Measurements from ENCODE around the gene CNOT4.
"Not testable (repeated sequence)": the region's sequence is repeated elsewhere in the genome, so short reads cannot be mapped to it uniquely, and the experiment has no call there.

Gene CNOT4

DNA sequence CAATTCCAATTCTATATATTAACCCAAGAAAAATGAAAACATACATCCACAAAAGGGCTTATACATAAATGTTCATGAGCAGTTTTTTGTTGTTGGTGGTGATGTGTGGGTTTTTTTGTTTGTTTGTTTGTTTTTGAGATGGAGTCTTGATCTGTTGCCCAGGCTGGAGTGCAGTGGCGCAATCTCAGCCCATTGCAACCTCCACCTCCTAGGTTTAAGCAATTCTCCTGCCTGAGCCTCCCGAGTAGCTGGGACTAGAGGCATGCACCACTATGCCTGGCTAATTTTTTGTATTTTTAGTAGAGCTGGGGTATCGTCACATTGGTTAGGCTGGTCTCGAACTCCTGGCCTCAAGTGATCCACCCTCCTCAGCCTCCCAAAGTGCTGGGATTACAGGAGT lies 40.2 kb downstream of the CNOT4 start:
- not testable (repeated sequence) for H3K36me3 ChIP-seq (ENCODE audit: control insufficient read depth, insufficient read depth, low read length); H3K9me3 ChIP-seq (ENCODE audit: control insufficient read depth, low read length); H3K9ac ChIP-seq (ENCODE audit: low read length); H3K4me1 ChIP-seq (ENCODE audit: control insufficient read depth, insufficient read depth, low read length); H3K4me3 ChIP-seq (ENCODE audit: low read length); H3K27me3 ChIP-seq (ENCODE audit: control insufficient read depth, insufficient read depth, low read length)

DNA sequence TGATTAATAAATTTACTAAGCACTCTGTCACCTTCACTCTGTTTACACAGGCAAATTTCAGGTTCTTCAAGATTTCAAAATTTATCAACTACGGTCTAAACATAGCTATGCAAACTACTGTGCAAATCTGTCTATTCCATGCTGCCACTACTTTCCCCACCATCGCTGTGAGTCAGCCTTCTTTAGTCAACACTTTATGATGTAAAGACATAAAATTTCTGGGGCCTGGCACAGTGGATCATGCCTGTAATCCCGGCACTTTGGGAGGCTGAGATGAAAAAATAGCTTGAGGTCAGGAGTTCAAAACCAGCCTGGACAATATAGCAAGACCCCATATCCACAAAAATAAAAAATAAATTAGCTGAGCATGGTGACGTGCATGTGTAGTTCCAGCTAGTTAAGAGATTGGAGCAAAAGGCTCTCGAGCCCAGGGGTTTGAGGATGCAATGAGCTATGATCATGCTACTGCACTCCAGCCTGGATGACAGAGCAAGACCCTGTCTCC lies 42.6 kb downstream of the CNOT4 start:
- no peaks in the 10 kb centered on the region for H3K27me3 ChIP-seq (ENCODE audit: control insufficient read depth, insufficient read depth, low read length)
- no peaks in the 10 kb centered on the region for H3K9me3 ChIP-seq (ENCODE audit: control insufficient read depth, low read length)
- no peak overlapping the region for H3K4me3 ChIP-seq (ENCODE audit: low read length)
- no peak overlapping the region for H3K9ac ChIP-seq (ENCODE audit: low read length)
- peaks cover 6% of the 10 kb centered on the region for H3K4me1 ChIP-seq (ENCODE audit: control insufficient read depth, insufficient read depth, low read length)
- H3K36me3 ChIP-seq (ENCODE audit: control insufficient read depth, insufficient read depth, low read length), result no peaks in the 10 kb centered on the region

GRCh38 chr7:135466442-135467206 lies 43.3 kb downstream of the CNOT4 start:
- no peaks in the 10 kb centered on the region for H3K9me3 ChIP-seq (ENCODE audit: control insufficient read depth, low read length)

DNA sequence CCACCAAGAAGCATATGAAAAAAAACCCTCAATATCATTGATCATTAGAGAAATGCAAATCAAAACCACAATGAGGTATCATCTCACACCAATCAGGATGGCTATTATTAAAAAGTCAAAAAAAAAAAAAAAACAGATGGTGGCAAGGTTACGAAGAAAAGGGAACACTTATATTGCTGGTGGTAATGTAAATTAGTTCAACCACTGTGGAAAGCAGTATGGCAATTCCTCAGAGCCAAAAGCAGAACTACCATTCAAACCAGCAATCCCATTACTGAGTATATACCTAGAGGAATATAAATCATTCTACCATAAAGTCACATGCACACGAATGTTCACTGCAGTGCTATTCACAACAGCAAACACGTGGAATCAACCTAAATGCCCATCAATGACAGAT lies 46.0 kb downstream of the CNOT4 start:
- Histone ChIP-seq H3K9me3 (ENCODE audit: control insufficient read depth, low read length) (no peaks in the 10 kb centered on the region), H3K4me1 (ENCODE audit: control insufficient read depth, insufficient read depth, low read length) (peaks cover 6% of the 10 kb centered on the region), H3K27me3 (ENCODE audit: control insufficient read depth, insufficient read depth, low read length) (no peaks in the 10 kb centered on the region), H3K36me3 (ENCODE audit: control insufficient read depth, insufficient read depth, low read length) (no peaks in the 10 kb centered on the region), H3K9ac (ENCODE audit: low read length) (no peak overlapping the region), H3K4me3 (ENCODE audit: low read length) (no peak overlapping the region)

More at GRCh38 chr7:135466442-135467206, 43.3 kb downstream of the CNOT4 start:
- Histone ChIP-seq H3K36me3 (ENCODE audit: control insufficient read depth, insufficient read depth, low read length) (no peaks in the 10 kb centered on the region), H3K9ac (ENCODE audit: low read length) (no peak overlapping the region), H3K27me3 (ENCODE audit: control insufficient read depth, insufficient read depth, low read length) (no peaks in the 10 kb centered on the region), H3K4me3 (ENCODE audit: low read length) (no peak overlapping the region), H3K4me1 (ENCODE audit: control insufficient read depth, insufficient read depth, low read length) (peaks cover 6% of the 10 kb centered on the region)

GRCh38 chr7:135459951-135460567 lies 49.8 kb downstream of the CNOT4 start:
- Histone ChIP-seq H3K9me3 (ENCODE audit: control insufficient read depth, low read length) (no peaks in the 10 kb centered on the region), H3K27me3 (ENCODE audit: control insufficient read depth, insufficient read depth, low read length) (no peaks in the 10 kb centered on the region), H3K36me3 (ENCODE audit: control insufficient read depth, insufficient read depth, low read length) (no peaks in the 10 kb centered on the region), H3K4me1 (ENCODE audit: control insufficient read depth, insufficient read depth, low read length) (no peaks in the 10 kb centered on the region), H3K4me3 (ENCODE audit: low read length) (no peak overlapping the region), H3K9ac (ENCODE audit: low read length) (no peak overlapping the region)

GRCh38 chr7:135459076-135459475 lies 50.8 kb downstream of the CNOT4 start:
- Histone ChIP-seq H3K9ac (ENCODE audit: low read length) (no peak overlapping the region), H3K36me3 (ENCODE audit: control insufficient read depth, insufficient read depth, low read length) (no peaks in the 10 kb centered on the region), H3K9me3 (ENCODE audit: control insufficient read depth, low read length) (no peaks in the 10 kb centered on the region), H3K27me3 (ENCODE audit: control insufficient read depth, insufficient read depth, low read length) (no peaks in the 10 kb centered on the region), H3K4me1 (ENCODE audit: control insufficient read depth, insufficient read depth, low read length) (no peaks in the 10 kb centered on the region), H3K4me3 (ENCODE audit: low read length) (no peak overlapping the region)

GRCh38 chr7:135454060-135454459 lies 55.8 kb downstream of the CNOT4 start:
- no peak overlapping the region for H3K4me3 ChIP-seq (ENCODE audit: low read length)
- no peaks in the 10 kb centered on the region for H3K9me3 ChIP-seq (ENCODE audit: control insufficient read depth, low read length)
- H3K9ac ChIP-seq (ENCODE audit: low read length), result no peak overlapping the region
- no peaks in the 10 kb centered on the region for H3K36me3 ChIP-seq (ENCODE audit: control insufficient read depth, insufficient read depth, low read length)
- no peaks in the 10 kb centered on the region for H3K4me1 ChIP-seq (ENCODE audit: control insufficient read depth, insufficient read depth, low read length)
- no peaks in the 10 kb centered on the region for H3K27me3 ChIP-seq (ENCODE audit: control insufficient read depth, insufficient read depth, low read length)

- Histone ChIP-seq H3K36me3 (ENCODE audit: control insufficient read depth, insufficient read depth, low read length) (no peaks in the 10 kb centered on the region), H3K9ac (ENCODE audit: low read length) (no peak overlapping the region), H3K27me3 (ENCODE audit: control insufficient read depth, insufficient read depth, low read length) (no peaks in the 10 kb centered on the region), H3K4me3 (ENCODE audit: low read length) (no peak overlapping the region), H3K9me3 (ENCODE audit: control insufficient read depth, low read length) (no peaks in the 10 kb centered on the region), H3K4me1 (ENCODE audit: control insufficient read depth, insufficient read depth, low read length) (peaks cover 10% of the 10 kb centered on the region)
Measured at GRCh38 chr7:135449436-135449835, 60.5 kb downstream of the CNOT4 start.

DNA sequence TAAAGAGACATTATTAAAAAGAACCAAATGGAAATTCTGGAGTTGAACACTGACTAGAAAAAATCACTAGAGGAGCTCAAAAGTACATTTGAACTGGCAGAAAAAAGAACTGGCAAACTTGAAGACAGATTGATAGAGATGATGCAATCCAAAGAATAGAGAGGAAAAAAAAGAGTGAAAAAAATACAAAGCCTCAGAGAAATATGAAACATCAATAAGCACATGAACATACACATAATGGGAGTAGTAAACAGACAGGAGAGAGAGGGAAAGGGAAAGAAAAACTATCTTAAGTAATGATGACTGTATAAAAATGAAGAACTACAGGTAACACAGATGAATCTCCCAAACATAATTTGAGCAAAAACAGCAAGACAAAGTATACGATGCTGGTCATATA lies 61.1 kb downstream of the CNOT4 start:
- Histone ChIP-seq H3K36me3 (ENCODE audit: control insufficient read depth, insufficient read depth, low read length) (no peaks in the 10 kb centered on the region), H3K4me3 (ENCODE audit: low read length) (no peak overlapping the region), H3K9me3 (ENCODE audit: control insufficient read depth, low read length) (no peaks in the 10 kb centered on the region), H3K9ac (ENCODE audit: low read length) (no peak overlapping the region), H3K27me3 (ENCODE audit: control insufficient read depth, insufficient read depth, low read length) (no peaks in the 10 kb centered on the region), H3K4me1 (ENCODE audit: control insufficient read depth, insufficient read depth, low read length) (peaks cover 10% of the 10 kb centered on the region)

DNA sequence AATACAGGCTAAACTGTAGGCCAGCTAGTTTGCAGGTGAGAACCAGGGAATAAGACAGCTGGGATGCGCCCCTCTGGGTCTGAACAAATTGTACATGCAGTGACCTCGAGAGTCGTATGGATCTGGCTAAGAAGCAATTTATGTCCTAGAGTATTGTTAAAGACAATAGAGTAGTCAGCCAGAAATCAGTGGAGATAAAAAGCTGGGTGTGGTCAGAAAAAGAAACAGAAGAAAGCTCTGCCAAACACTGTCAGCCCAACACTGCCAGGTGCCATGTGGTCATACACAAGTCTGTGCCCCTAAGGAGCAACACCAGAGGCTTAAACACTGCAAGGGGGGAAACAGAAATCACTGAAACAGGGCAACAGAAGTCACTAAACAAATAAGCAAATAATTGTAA lies 62.2 kb downstream of the CNOT4 start:
- no peaks in the 10 kb centered on the region for H3K27me3 ChIP-seq (ENCODE audit: control insufficient read depth, insufficient read depth, low read length)
- H3K36me3 ChIP-seq (ENCODE audit: control insufficient read depth, insufficient read depth, low read length), result no peaks in the 10 kb centered on the region
- peaks cover 10% of the 10 kb centered on the region for H3K4me1 ChIP-seq (ENCODE audit: control insufficient read depth, insufficient read depth, low read length)
- H3K9ac ChIP-seq (ENCODE audit: low read length), result no peak overlapping the region
- no peak overlapping the region for H3K4me3 ChIP-seq (ENCODE audit: low read length)
- H3K9me3 ChIP-seq (ENCODE audit: control insufficient read depth, low read length), result no peaks in the 10 kb centered on the region

DNA sequence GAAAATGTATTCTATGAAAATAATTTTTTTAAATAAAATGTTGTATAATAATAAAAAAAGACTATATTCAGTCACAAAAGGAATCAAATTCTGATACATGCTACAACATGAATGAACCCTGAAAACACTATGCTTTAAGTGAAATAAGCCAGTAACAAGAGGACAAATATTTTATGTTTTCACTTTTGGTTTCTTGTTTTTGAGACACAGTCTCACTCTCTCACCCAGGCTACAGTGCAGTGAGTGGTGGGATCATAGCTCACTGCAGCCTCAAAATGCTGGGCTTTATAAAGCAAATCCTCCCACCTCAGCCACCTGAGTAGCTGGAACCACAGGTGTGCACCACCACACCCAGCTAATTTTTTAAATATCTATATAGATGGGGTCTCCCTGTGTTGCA lies 64.2 kb downstream of the CNOT4 start:
- no peak overlapping the region for H3K4me3 ChIP-seq (ENCODE audit: low read length)
- H3K36me3 ChIP-seq (ENCODE audit: control insufficient read depth, insufficient read depth, low read length), result no peaks in the 10 kb centered on the region
- no peaks in the 10 kb centered on the region for H3K27me3 ChIP-seq (ENCODE audit: control insufficient read depth, insufficient read depth, low read length)
- peaks cover 10% of the 10 kb centered on the region for H3K4me1 ChIP-seq (ENCODE audit: control insufficient read depth, insufficient read depth, low read length)
- no peak overlapping the region for H3K9ac ChIP-seq (ENCODE audit: low read length)
- no peaks in the 10 kb centered on the region for H3K9me3 ChIP-seq (ENCODE audit: control insufficient read depth, low read length)

DNA sequence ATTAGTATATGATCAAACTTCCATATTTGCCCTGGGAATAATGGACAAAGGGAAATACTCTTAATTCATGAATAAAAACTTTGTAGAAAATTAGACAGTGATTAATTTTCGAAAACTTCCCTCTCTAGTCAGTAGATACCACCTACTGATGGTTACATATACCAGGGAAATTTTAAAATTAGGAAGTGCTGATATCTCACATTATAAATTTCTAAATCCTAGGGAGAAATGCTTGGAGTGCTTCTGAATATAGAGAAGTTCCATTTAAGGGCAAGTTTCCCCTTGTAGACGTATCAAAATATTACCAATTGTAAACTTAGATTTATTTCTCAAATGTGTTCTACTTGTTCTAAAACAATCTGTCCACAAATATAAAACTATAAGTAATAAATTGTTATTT lies 64.6 kb downstream of the CNOT4 start:
- H3K4me3 ChIP-seq (ENCODE audit: low read length); H3K27me3 ChIP-seq (ENCODE audit: control insufficient read depth, insufficient read depth, low read length); H3K36me3 ChIP-seq (ENCODE audit: control insufficient read depth, insufficient read depth, low read length); H3K9me3 ChIP-seq (ENCODE audit: control insufficient read depth, low read length); H3K4me1 ChIP-seq (ENCODE audit: control insufficient read depth, insufficient read depth, low read length); H3K9ac ChIP-seq (ENCODE audit: low read length): not testable (repeated sequence)
